HEK293 (cell line): ENCODE data around the gene CELF6.
A peak's percentile ranks its signal among the peaks of the same experiment; 100 is the strongest.

Source experiments
- CTCF ChIA-PET: fragments of 350-600 bp; formaldehyde crosslinking; extraction: SDS; loops from one replicate; lab custom pipeline; 2021; ENCODE audit warnings: antibody characterized with exemption; lab: Yijun Ruan, JAX
- POLR2A ChIA-PET: fragments of 300-600 bp; formaldehyde crosslinking; extraction: SDS; loops from one replicate; lab custom pipeline; 2020; ENCODE audit warnings: antibody characterized with exemption, inconsistent platforms; lab: Yijun Ruan, JAX
- H3K27ac ChIP-seq: fragments of 200-500 bp; sonication (Bioruptor generic); 2 replicates; pipeline ENCODE4 v1.5.1; 2014; ENCODE audit warnings: low read depth, low read length, control low read depth, inconsistent platforms; ENCODE audit errors: extremely low read depth
- H3K36me3 ChIP-seq, 2 experiments: fragments of 200-500 bp in 1 of 2; sonication (Bioruptor generic) in 1 of 2; 1 replicate in 1 of 2; 2 replicates in 1 of 2; pipeline ENCODE4 v1.5.1; 2014 to 2017; ENCODE audit warnings: inconsistent platforms in 2 of 2, low read length in 2 of 2; ENCODE audit not compliant: control insufficient read depth in 2 of 2, insufficient read depth in 1 of 2
- H3K4me1 ChIP-seq: fragments of 200-500 bp; sonication (Bioruptor generic); 2 replicates; pipeline ENCODE4 v1.5.1; 2014; ENCODE audit warnings: mild to moderate bottlenecking, low read length, inconsistent platforms; ENCODE audit not compliant: control insufficient read depth, insufficient read depth
- H3K4me3 ChIP-seq: 2 replicates; pipeline ENCODE4 v1.5.1; 2011; ENCODE audit warnings: low read depth, mild to moderate bottlenecking, control low read depth, low read length, moderate library complexity
- H3K9me3 ChIP-seq: fragments of 200-500 bp; sonication (Bioruptor generic); 2 replicates; pipeline ENCODE4 v1.5.1; 2014; ENCODE audit warnings: low read depth, low read length, inconsistent platforms; ENCODE audit not compliant: control insufficient read depth, insufficient read depth
- BCL11A ChIP-seq: fragments of 450-650 bp; formaldehyde crosslinking; IDR thresholded peaks from 2 replicates; pipeline ENCODE4 v1.5.1; 2016; ENCODE audit warnings: low read depth, missing biosample characterization, missing genetic modification characterization
- GFI1B ChIP-seq: fragments of 450-650 bp; formaldehyde crosslinking; IDR thresholded peaks from 2 replicates; pipeline ENCODE4 v1.5.1; 2016; ENCODE audit warnings: missing biosample characterization, missing genetic modification characterization
- KLF16 ChIP-seq: fragments of 450-650 bp; formaldehyde crosslinking; IDR thresholded peaks from 2 replicates; pipeline ENCODE4 v1.5.1; 2017; ENCODE audit warnings: missing biosample characterization, missing genetic modification characterization
- OSR2 ChIP-seq: fragments of 450-650 bp; formaldehyde crosslinking; IDR thresholded peaks from 2 replicates; pipeline ENCODE4 v1.5.1; 2016; ENCODE audit warnings: missing biosample characterization, missing genetic modification characterization
- YY1 ChIP-seq: fragments of 450-650 bp; formaldehyde crosslinking; IDR thresholded peaks from 2 replicates; pipeline ENCODE4 v1.5.1; 2018; ENCODE audit warnings: missing biosample characterization, missing genetic modification characterization
- ZBTB21 ChIP-seq: fragments of 450-650 bp; formaldehyde crosslinking; IDR thresholded peaks from 2 replicates; pipeline ENCODE4 v1.5.1; 2017; ENCODE audit warnings: missing biosample characterization, missing genetic modification characterization
- ZFP69B ChIP-seq: fragments of 450-650 bp; formaldehyde crosslinking; IDR thresholded peaks from 2 replicates; pipeline ENCODE4 v1.5.1; 2016; ENCODE audit warnings: missing biosample characterization, missing genetic modification characterization
- ZNF121 ChIP-seq: fragments of 450-650 bp; formaldehyde crosslinking; IDR thresholded peaks from 2 replicates; pipeline ENCODE4 v1.5.1; 2016; ENCODE audit warnings: missing biosample characterization, missing genetic modification characterization
- ZNF157 ChIP-seq: fragments of 450-650 bp; formaldehyde crosslinking; IDR thresholded peaks from 2 replicates; pipeline ENCODE4 v1.5.1; 2016; ENCODE audit warnings: missing biosample characterization, missing genetic modification characterization
- ZNF19 ChIP-seq: fragments of 450-650 bp; formaldehyde crosslinking; IDR thresholded peaks from 2 replicates; pipeline ENCODE4; 2016; ENCODE audit warnings: missing biosample characterization, missing genetic modification characterization, low read depth
- ZNF324 ChIP-seq: fragments of 450-650 bp; formaldehyde crosslinking; IDR thresholded peaks from 2 replicates; pipeline ENCODE4 v1.5.1; 2016; ENCODE audit warnings: missing biosample characterization, missing genetic modification characterization
- ZNF37A ChIP-seq: fragments of 450-650 bp; IDR thresholded peaks from 2 replicates; pipeline ENCODE4 v1.5.1; 2018; ENCODE audit warnings: missing biosample characterization, missing genetic modification characterization
- ZNF558 ChIP-seq: fragments of 450-650 bp; formaldehyde crosslinking; IDR thresholded peaks from 2 replicates; pipeline ENCODE4 v1.5.1; 2016; ENCODE audit warnings: missing biosample characterization, missing genetic modification characterization
- ZNF585B ChIP-seq: fragments of 450-650 bp; formaldehyde crosslinking; IDR thresholded peaks from 2 replicates; pipeline ENCODE4 v1.5.1; 2016; ENCODE audit warnings: missing biosample characterization, missing genetic modification characterization
- ZNF624 ChIP-seq: fragments of 450-650 bp; formaldehyde crosslinking; IDR thresholded peaks from 2 replicates; pipeline ENCODE4 v1.5.1; 2017; ENCODE audit warnings: missing biosample characterization, missing genetic modification characterization
- ZNF664 ChIP-seq: fragments of 450-650 bp; formaldehyde crosslinking; IDR thresholded peaks from 2 replicates; pipeline ENCODE4 v1.5.1; 2016; ENCODE audit warnings: missing biosample characterization, missing genetic modification characterization
- ZNF791 ChIP-seq: fragments of 450-650 bp; formaldehyde crosslinking; IDR thresholded peaks from 2 replicates; pipeline ENCODE4 v1.5.1; 2016; ENCODE audit warnings: missing biosample characterization, missing genetic modification characterization
- ZSCAN16 ChIP-seq: fragments of 450-650 bp; formaldehyde crosslinking; IDR thresholded peaks from 2 replicates; pipeline ENCODE4 v1.5.1; 2016; ENCODE audit warnings: missing biosample characterization, missing genetic modification characterization
- ZSCAN23 ChIP-seq: fragments of 450-650 bp; formaldehyde crosslinking; IDR thresholded peaks from 2 replicates; pipeline ENCODE4 v1.5.1; 2016; ENCODE audit warnings: missing biosample characterization, missing genetic modification characterization
- TF ChIP-seq, protein P1 (sequence below): fragments of 450-650 bp; formaldehyde crosslinking; IDR thresholded peaks from 2 replicates; pipeline ENCODE4 v1.5.1; 2016; ENCODE audit warnings: missing biosample characterization, missing genetic modification characterization
- TF ChIP-seq, protein P2 (sequence below): fragments of 450-650 bp; formaldehyde crosslinking; IDR thresholded peaks from 2 replicates; pipeline ENCODE4 v1.5.1; 2016; ENCODE audit warnings: missing biosample characterization, missing genetic modification characterization
- TF ChIP-seq, protein P3 (sequence below): fragments of 450-650 bp; formaldehyde crosslinking; IDR thresholded peaks from 2 replicates; pipeline ENCODE4 v1.5.1; 2017; ENCODE audit warnings: missing biosample characterization, missing genetic modification characterization
- TF ChIP-seq, protein P4 (sequence below): fragments of 450-650 bp; formaldehyde crosslinking; IDR thresholded peaks from 2 replicates; pipeline ENCODE4 v1.5.1; 2016; ENCODE audit warnings: missing biosample characterization, missing genetic modification characterization

Gene CELF6

DNA sequence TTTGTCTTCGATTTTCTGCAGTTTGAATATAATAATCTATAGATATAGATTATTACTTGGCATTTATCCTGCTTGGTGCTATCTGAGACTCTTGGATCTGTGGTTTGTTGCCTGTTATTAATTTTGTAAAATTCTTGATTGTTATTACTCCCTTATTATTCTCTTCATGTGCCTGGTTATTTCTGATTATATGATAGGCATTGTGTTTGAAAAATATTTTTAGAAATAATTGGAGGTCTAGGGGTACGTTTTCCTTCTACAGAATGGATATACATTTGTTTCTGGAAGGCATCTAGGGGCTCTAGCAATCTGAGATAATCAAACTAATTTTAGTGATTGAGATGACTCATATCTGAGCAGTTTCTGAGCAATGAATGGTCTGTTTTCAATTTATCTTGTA, 14.9 kb upstream of the CELF6 start:
- no peaks in the 10 kb centered on the region for H3K36me3 ChIP-seq
- no peak overlapping the region for H3K27ac ChIP-seq
- no peak overlapping the region for H3K4me3 ChIP-seq
- H3K4me1 ChIP-seq, result peaks cover 2% of the 10 kb centered on the region; the same call in 1 of the 2 replicates
- TF ChIP-seq ZNF324, result no peak
- TF ChIP-seq, protein P1, sequence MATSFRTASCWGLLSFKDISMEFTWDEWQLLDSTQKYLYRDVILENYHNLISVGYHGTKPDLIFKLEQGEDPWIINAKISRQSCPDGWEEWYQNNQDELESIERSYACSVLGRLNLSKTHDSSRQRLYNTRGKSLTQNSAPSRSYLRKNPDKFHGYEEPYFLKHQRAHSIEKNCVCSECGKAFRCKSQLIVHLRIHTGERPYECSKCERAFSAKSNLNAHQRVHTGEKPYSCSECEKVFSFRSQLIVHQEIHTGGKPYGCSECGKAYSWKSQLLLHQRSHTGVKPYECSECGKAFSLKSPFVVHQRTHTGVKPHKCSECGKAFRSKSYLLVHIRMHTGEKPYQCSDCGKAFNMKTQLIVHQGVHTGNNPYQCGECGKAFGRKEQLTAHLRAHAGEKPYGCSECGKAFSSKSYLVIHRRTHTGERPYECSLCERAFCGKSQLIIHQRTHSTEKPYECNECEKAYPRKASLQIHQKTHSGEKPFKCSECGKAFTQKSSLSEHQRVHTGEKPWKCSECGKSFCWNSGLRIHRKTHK (tag by site-specific recombination), result peak; percentile 93
- H3K9me3 ChIP-seq, result no peaks in the 10 kb centered on the region
- ChIA-PET POLR2A (no interaction called here), CTCF (no interaction called here)

DNA sequence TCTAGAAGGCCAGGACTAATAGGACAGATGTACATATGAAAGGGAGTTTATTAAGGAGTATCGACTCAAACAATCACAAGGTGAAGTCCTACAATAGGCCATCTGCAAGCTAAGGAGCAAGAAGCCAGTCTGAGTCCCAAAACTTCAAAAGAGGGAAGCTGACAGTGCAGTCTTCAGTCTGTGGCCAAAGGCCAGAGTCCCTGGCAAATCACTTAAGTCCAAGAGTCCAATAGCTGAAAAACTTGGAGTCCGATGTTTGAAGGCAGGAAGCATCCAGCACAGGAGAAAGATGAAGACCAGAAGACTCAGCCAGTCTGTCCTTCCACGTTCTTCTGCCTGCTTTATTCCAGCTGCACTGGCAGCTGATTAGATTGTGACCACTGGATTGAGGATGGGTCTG, 11.1 kb upstream of the CELF6 start:
- H3K4me3 ChIP-seq, result no peak overlapping the region
- TF ChIP-seq ZBTB21, result no peak
- TF ChIP-seq, all 188 proteins: peak for 0
- ChIA-PET POLR2A (interaction anchor here (0.6 kb wide), 1 partner anchor 14 kb away, joined by 3 read pairs; no protein-coding TSS in a partner anchor), CTCF (interaction anchor here (0.9 to 1.4 kb wide), 2 partner anchors 17 to 202 kb away, joined by 3 to 4 read pairs; no protein-coding TSS in a partner anchor)
- H3K9me3 ChIP-seq, result no peaks in the 10 kb centered on the region
- H3K36me3 ChIP-seq, result no peaks in the 10 kb centered on the region
- H3K27ac ChIP-seq, result no peak overlapping the region
- no peaks in the 10 kb centered on the region for H3K4me1 ChIP-seq

DNA sequence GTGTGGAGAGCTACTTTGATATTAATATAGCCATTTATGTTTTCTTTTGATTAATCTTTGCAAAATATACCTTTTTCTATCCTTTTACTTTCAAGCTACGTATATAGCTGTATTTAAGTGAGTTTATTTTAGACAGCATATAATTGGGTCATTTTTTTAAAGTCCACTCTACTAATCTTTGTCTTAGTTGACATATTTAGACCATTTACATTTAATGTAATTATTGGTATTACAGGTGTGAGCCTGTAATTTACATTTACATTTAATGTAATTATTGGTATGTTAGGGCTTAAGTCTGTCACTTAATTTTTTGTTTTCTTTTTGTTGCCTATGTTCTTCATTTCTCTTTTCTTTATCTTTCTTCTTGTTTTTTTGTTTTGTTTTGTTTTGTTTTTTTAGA, 3.8 kb upstream of the CELF6 start:
- Histone ChIP-seq H3K27ac (no peak overlapping the region), H3K36me3 (no peaks in the 10 kb centered on the region), H3K4me1 (peaks cover 5% of the 10 kb centered on the region; the same call in 1 of the 2 replicates), H3K9me3 (no peaks in the 10 kb centered on the region)
- ChIA-PET CTCF (interaction anchor here (0.8 kb wide), 1 partner anchor 10 kb away, joined by 3 read pairs; no protein-coding TSS in a partner anchor), POLR2A (no interaction called here)
- TF ChIP-seq ZNF19 (tag by site-specific recombination) (no peak), ZNF121 (tag by site-specific recombination) (0 out of 2 replicates have a peak, but pooled peaks have one; percentile 14)
- TF ChIP-seq, all 188 proteins: peak for 1
- H3K4me3 ChIP-seq, result no peak overlapping the region

DNA sequence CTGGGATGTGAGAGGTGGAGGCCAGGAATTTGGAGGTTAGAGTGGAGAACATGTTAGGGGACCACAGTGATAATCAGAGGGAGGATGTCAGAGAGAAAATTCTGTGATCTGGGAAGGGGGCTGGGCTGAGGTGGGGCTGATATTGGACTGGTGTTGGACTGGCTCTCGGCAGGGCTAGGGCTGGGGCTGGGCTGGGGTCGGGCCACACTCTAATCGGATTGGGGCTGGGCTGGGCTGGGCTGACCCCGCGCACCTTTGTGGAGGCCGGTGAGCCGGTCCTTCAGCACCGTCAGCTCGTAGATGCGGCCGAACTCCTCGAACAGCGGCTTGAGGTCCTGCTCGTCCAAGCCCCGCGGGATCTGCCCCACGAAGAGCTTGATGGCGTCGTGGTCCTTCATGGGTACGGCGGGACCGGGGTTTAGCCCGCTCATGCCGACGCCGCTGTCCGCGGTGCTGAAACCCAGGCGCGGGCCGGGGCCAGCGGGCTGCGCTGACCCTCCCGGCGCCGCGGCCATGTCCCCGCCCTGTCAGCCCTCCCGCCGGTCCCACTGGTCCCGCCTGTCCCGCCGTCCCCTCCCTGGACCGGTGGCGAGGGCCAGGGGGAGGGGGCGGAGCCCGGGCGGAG, 485 bp downstream of the CELF6 start:
- Histone ChIP-seq H3K9me3 (no peaks in the 10 kb centered on the region), H3K27ac (no peak overlapping the region), H3K4me1 (peaks cover 5% of the 10 kb centered on the region; the same call in 1 of the 2 replicates), H3K36me3 (no peaks in the 10 kb centered on the region), H3K4me3 (peak overlapping the region; percentile 60)
- CTCF ChIA-PET, result interaction anchor here (1.1 kb wide), 1 partner anchor 23 kb away, joined by 3 read pairs; no protein-coding TSS in a partner anchor
- POLR2A ChIA-PET, result no interaction called here
- TF ChIP-seq OSR2 (tag by site-specific recombination), result no peak
- TF ChIP-seq, protein P2, sequence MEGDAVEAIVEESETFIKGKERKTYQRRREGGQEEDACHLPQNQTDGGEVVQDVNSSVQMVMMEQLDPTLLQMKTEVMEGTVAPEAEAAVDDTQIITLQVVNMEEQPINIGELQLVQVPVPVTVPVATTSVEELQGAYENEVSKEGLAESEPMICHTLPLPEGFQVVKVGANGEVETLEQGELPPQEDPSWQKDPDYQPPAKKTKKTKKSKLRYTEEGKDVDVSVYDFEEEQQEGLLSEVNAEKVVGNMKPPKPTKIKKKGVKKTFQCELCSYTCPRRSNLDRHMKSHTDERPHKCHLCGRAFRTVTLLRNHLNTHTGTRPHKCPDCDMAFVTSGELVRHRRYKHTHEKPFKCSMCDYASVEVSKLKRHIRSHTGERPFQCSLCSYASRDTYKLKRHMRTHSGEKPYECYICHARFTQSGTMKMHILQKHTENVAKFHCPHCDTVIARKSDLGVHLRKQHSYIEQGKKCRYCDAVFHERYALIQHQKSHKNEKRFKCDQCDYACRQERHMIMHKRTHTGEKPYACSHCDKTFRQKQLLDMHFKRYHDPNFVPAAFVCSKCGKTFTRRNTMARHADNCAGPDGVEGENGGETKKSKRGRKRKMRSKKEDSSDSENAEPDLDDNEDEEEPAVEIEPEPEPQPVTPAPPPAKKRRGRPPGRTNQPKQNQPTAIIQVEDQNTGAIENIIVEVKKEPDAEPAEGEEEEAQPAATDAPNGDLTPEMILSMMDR (tag by site-specific recombination), result no peak
- no peak for TF ChIP-seq ZNF157 (tag by site-specific recombination)
- TF ChIP-seq ZNF624 (tag by site-specific recombination), result no peak
- TF ChIP-seq ZSCAN16 (tag by site-specific recombination), result no peak
- no peak for TF ChIP-seq ZNF585B (tag by site-specific recombination)
- no peak for TF ChIP-seq ZNF558 (tag by site-specific recombination)
- no peak for TF ChIP-seq BCL11A (tag by site-specific recombination)
- no peak for TF ChIP-seq KLF16 (tag by site-specific recombination)
- no peak for TF ChIP-seq GFI1B (tag by site-specific recombination)
- no peak for TF ChIP-seq ZNF37A (tag by site-specific recombination)
- no peak for TF ChIP-seq ZNF664 (tag by site-specific recombination)
- TF ChIP-seq, protein P3, sequence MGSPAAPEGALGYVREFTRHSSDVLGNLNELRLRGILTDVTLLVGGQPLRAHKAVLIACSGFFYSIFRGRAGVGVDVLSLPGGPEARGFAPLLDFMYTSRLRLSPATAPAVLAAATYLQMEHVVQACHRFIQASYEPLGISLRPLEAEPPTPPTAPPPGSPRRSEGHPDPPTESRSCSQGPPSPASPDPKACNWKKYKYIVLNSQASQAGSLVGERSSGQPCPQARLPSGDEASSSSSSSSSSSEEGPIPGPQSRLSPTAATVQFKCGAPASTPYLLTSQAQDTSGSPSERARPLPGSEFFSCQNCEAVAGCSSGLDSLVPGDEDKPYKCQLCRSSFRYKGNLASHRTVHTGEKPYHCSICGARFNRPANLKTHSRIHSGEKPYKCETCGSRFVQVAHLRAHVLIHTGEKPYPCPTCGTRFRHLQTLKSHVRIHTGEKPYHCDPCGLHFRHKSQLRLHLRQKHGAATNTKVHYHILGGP (tag by site-specific recombination), result no peak
- no peak for TF ChIP-seq ZSCAN23 (tag by site-specific recombination)
- 0 out of 2 replicates have a peak, but pooled peaks have one; percentile 44 for TF ChIP-seq YY1 (tag by site-specific recombination)
- no peak for TF ChIP-seq ZNF791 (tag by site-specific recombination)
- TF ChIP-seq, protein P4, sequence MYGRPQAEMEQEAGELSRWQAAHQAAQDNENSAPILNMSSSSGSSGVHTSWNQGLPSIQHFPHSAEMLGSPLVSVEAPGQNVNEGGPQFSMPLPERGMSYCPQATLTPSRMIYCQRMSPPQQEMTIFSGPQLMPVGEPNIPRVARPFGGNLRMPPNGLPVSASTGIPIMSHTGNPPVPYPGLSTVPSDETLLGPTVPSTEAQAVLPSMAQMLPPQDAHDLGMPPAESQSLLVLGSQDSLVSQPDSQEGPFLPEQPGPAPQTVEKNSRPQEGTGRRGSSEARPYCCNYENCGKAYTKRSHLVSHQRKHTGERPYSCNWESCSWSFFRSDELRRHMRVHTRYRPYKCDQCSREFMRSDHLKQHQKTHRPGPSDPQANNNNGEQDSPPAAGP, result 0 out of 2 replicates have a peak, but pooled peaks have one; percentile 14
- TF ChIP-seq ZFP69B (tag by site-specific recombination), result peak; percentile 73
